HepG2 (cell line): ENCODE data around the gene DCDC1.

Experiments used
- FOXM1 ChIP-seq: sonication (generic); formaldehyde crosslinking; IDR thresholded peaks from 2 replicates; pipeline ENCODE4 v1.5.0; 2020; ENCODE audit warnings: missing genetic modification reagents
- HOXA9 ChIP-seq: sonication (generic); formaldehyde crosslinking; IDR thresholded peaks from 2 replicates; pipeline ENCODE4 v1.8.1; 2022; ENCODE audit warnings: missing genetic modification reagents, mild to moderate bottlenecking, moderate library complexity, borderline replicate concordance
- MXD4 ChIP-seq: IDR thresholded peaks from 2 replicates; pipeline ENCODE4 v1.6.1; 2016; ENCODE audit warnings: mild to moderate bottlenecking, missing biosample characterization, missing genetic modification reagents
- POLR2A ChIP-seq, 2 experiments: IDR thresholded peaks; 2 replicates each; pipeline ENCODE4 v1.6.1; 2011; ENCODE audit warnings: low read depth in 2 of 2, low read length in 2 of 2, mild to moderate bottlenecking in 1 of 2, moderate library complexity in 1 of 2; ENCODE audit not compliant: insufficient read depth in 1 of 2
- ZNF263 ChIP-seq: sonication (generic); formaldehyde crosslinking; IDR thresholded peaks from 2 replicates; pipeline ENCODE4 v1.4.0; 2020; ENCODE audit warnings: missing genetic modification reagents
- ZNF749 ChIP-seq: sonication (generic); formaldehyde crosslinking; IDR thresholded peaks from 2 replicates; pipeline ENCODE4 v1.8.0; 2022; ENCODE audit warnings: mild to moderate bottlenecking, missing genetic modification reagents, moderate library complexity, borderline replicate concordance
- TF ChIP-seq, protein P1 (sequence below): sonication (generic); formaldehyde crosslinking; IDR thresholded peaks from 2 replicates; pipeline ENCODE4 v1.5.0; 2020; ENCODE audit warnings: mild to moderate bottlenecking, missing genetic modification reagents, moderate library complexity
- TF ChIP-seq, protein P2 (sequence below): sonication (generic); formaldehyde crosslinking; IDR thresholded peaks from 2 replicates; pipeline ENCODE4 v1.5.0; 2020; ENCODE audit warnings: missing genetic modification reagents, mild to moderate bottlenecking, borderline replicate concordance

- TF ChIP-seq, protein P1, sequence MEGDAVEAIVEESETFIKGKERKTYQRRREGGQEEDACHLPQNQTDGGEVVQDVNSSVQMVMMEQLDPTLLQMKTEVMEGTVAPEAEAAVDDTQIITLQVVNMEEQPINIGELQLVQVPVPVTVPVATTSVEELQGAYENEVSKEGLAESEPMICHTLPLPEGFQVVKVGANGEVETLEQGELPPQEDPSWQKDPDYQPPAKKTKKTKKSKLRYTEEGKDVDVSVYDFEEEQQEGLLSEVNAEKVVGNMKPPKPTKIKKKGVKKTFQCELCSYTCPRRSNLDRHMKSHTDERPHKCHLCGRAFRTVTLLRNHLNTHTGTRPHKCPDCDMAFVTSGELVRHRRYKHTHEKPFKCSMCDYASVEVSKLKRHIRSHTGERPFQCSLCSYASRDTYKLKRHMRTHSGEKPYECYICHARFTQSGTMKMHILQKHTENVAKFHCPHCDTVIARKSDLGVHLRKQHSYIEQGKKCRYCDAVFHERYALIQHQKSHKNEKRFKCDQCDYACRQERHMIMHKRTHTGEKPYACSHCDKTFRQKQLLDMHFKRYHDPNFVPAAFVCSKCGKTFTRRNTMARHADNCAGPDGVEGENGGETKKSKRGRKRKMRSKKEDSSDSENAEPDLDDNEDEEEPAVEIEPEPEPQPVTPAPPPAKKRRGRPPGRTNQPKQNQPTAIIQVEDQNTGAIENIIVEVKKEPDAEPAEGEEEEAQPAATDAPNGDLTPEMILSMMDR, result no peak
- TF ChIP-seq, protein P2, sequence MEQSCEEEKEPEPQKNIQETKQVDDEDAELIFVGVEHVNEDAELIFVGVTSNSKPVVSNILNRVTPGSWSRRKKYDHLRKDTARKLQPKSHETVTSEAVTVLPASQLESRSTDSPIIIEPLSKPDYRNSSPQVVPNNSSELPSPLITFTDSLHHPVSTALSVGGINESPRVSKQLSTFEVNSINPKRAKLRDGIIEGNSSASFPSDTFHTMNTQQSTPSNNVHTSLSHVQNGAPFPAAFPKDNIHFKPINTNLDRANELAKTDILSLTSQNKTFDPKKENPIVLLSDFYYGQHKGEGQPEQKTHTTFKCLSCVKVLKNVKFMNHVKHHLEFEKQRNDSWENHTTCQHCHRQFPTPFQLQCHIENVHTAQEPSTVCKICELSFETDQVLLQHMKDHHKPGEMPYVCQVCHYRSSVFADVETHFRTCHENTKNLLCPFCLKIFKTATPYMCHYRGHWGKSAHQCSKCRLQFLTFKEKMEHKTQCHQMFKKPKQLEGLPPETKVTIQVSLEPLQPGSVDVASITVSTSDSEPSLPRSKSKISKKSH, result no peak
- TF ChIP-seq ZNF263 (CRISPR knock-in tag), result no peak
- no peak for TF ChIP-seq ZNF749 (CRISPR knock-in tag)
- TF ChIP-seq POLR2A (IDR thresholded peaks at IDR 0.05; ENCODE audit: insufficient read depth in 1 of 2, low read depth in 2 of 2, low read length in 2 of 2), result no peak
- TF ChIP-seq MXD4 (CRISPR knock-in tag), result no peak
- TF ChIP-seq HOXA9 (CRISPR knock-in tag), result no peak
- TF ChIP-seq FOXM1 (CRISPR knock-in tag), result no peak
Measured at GRCh38 chr11:31408201-31408600, 38.7 kb upstream of the DCDC1 start.
